Coronary artery (tissue), 2 donors: ENCODE results near the gene ISLR.

Source experiments
- DNase-seq: peaks from one replicate; pipeline ENCODE4 v3.0.0-alpha.2; 2017; ENCODE audit warnings: low spot score
- H3K27ac ChIP-seq, 2 donors: fragments of 200-600 bp; sonication (generic); one replicate each; pipeline ENCODE4 v1.5.1; 2016 to 2019
- H3K4me3 ChIP-seq: fragments of 200-600 bp; sonication (generic); 2 replicates; pipeline ENCODE4 v1.5.1; 2016; ENCODE audit warnings: mild to moderate bottlenecking, moderate library complexity
- TF ChIP-seq, protein P1 (sequence below): fragments of 200-600 bp; sonication (generic); IDR thresholded peaks from one replicate; pipeline ENCODE4 v1.5.1; 2019; ENCODE audit warnings: antibody characterized with exemption

The ISLR gene, protein sequence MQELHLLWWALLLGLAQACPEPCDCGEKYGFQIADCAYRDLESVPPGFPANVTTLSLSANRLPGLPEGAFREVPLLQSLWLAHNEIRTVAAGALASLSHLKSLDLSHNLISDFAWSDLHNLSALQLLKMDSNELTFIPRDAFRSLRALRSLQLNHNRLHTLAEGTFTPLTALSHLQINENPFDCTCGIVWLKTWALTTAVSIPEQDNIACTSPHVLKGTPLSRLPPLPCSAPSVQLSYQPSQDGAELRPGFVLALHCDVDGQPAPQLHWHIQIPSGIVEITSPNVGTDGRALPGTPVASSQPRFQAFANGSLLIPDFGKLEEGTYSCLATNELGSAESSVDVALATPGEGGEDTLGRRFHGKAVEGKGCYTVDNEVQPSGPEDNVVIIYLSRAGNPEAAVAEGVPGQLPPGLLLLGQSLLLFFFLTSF

DNA sequence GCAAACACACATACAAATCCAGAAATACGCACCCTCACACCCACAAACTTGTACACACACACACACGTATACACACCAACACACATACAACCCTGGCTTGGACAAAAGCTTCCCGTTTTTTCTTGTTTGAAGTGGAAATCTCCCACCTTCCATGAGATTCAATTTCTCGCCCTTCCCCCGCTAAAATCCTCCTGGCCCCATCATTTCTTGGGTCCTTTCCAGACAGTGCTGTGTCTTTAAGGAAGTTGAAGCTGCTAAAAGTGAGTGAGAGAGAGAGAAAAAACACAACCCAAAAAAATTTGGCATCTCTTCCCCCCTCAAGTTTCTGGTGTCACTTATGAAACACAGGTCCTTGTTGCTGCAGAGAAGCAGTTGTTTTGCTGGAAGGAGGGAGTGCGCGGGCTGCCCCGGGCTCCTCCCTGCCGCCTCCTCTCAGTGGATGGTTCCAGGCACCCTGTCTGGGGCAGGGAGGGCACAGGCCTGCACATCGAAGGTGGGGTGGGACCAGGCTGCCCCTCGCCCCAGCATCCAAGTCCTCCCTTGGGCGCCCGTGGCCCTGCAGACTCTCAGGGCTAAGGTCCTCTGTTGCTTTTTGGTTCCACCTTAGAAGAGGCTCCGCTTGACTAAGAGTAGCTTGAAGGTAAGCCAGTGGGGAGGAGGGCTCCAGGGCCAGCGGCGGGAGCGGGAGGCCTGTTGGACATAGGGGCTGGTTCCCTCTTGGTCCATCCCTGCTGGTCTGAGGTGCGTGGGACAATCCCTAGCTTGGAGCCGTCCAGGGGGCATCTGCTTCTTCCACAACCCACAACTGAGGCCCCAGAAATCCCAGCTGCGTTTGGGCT is at the start of gene ISLR:
ISLR (plus strand) TSS at position 331 of the 839 bp plus-strand sequence. CDS start 1,149 bp downstream, outside the sequence.
- TF ChIP-seq, protein P1, sequence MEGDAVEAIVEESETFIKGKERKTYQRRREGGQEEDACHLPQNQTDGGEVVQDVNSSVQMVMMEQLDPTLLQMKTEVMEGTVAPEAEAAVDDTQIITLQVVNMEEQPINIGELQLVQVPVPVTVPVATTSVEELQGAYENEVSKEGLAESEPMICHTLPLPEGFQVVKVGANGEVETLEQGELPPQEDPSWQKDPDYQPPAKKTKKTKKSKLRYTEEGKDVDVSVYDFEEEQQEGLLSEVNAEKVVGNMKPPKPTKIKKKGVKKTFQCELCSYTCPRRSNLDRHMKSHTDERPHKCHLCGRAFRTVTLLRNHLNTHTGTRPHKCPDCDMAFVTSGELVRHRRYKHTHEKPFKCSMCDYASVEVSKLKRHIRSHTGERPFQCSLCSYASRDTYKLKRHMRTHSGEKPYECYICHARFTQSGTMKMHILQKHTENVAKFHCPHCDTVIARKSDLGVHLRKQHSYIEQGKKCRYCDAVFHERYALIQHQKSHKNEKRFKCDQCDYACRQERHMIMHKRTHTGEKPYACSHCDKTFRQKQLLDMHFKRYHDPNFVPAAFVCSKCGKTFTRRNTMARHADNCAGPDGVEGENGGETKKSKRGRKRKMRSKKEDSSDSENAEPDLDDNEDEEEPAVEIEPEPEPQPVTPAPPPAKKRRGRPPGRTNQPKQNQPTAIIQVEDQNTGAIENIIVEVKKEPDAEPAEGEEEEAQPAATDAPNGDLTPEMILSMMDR, result no peak
- H3K4me3 ChIP-seq, result peak within 1 kb of the TSS; percentile 66
- DNase-seq, result peak; percentile 79
- H3K27ac ChIP-seq, result peak within 1 kb of the TSS; percentile 83 to 94

DNA sequence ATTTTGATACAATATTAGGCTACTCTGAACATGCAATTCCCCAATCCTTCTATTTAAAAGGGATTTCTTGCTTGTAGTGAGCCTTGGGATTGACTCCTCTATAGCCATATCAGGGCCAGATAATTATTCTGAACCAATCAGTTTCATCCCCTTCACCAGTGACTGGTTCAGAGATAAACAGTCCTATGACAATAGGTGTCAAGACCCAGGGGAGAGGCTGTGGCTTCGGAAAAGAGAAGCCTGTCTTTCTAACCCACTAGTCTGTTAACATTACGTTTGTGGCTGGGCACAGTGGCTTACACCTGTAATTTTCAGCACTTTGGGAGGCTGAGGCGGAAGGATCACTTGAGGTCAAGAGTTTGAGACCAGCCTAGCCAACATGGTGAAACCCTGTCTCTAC is 49.3 kb upstream of the ISLR start:
- Histone ChIP-seq H3K4me3 (no peak overlapping the region), H3K27ac (no peak overlapping the region)
- DNase-seq, result no peak
- TF ChIP-seq, protein P1, result no peak

DNA sequence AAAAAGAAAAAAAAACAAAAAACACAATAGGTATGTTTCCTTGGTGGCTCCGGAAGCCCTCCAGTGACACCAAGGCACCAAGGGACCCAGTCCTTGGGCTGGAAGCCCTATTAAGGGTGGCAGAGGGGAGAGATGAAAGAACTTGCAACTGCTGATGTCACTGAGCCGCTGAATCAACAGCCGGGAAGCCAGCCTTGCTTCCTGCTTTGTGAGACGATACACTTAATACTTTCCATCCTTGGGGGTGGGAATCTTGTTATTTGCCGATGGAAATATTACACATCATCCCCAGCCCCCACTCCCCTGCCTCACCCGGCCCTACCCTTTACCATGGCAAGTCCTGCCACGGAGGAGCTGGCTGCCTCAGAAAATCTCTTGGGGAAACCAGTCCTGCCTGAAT is 48.8 kb upstream of the ISLR start:
- no peak overlapping the region for H3K27ac ChIP-seq
- no peak for DNase-seq
- TF ChIP-seq, protein P1, result no peak
- H3K4me3 ChIP-seq, result no peak overlapping the region

DNA sequence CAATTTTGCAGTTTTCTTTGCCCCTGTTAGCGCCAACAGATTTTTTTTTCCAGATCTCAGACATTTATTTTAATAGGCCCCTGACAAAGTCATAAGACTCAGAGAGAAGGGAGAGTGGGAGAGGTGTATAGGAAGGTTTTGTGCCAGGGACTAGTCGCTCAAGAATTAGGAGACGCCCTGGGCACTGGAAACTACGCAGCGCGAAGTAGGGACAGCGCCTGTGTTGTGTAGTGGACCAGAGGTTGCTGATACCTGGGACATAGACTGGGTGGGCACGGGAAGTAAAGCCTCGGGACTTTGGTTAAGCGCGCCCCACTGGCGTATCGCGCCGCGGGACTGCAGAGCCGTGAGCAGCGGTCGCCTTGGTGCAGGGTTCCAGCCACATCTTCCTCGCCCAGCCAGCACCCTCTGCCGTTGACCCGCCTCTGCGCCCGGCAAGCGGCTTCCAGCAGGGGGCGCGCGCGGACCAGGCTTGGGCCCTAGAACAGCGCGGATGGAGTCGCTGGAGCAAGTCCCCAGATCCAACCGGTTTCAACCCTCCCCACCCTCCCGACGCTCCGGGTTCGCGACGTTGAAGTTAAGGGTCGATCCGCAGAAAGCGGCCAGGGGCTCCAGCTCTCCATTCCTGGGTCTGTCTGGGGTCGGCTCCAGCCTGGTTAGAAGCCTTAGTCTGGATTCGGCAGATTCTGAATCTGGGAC is 46.1 kb upstream of the ISLR start:
- peak overlapping the region; percentile 68 for H3K4me3 ChIP-seq
- H3K27ac ChIP-seq, result no peak overlapping the region
- peak; percentile 93 for DNase-seq
- TF ChIP-seq, protein P1, result peak; percentile 97

DNA sequence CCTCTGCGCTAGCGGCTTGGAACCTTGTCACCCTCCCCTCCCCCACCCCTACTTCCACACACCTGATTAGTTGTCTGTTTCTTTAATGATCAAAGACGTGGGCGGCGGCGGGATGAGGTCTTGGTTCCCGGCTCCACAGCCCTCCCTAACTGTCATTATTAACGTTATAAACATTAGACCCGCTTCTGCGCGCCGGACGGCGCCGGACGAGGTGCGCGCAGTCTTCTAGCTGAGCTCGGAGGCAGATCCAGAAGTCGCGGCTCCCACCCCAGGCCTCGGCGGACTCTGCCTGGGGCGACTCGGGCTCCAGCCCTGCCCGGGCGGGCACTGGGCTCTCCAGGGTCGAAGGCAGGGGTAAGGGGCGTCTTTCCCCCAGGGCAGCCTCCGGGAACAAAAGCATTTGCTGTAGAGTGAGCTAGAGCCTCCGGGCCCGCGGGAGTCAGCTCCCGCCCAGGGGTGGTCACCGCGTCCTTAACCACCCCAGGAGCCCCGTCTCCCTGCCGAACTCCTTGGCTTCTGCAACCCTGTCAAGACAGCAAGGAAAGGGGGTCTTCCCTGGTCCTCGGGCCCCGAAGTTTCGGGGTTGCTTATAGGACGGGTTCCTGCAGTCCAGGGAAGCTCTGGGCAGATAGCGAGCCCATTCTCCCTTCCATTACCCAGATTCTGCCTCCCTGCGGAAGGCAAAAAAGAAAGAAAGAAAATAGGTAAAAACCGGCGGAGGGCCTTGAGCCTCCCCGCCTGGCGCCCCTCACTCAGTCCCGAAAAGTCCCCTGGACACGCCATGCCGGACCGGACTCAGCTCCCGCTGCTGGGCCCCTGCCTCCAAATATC is 45.3 kb upstream of the ISLR start:
- Histone ChIP-seq H3K4me3 (peak overlapping the region; percentile 68), H3K27ac (no peak overlapping the region)
- TF ChIP-seq, protein P1, result no peak
- no peak for DNase-seq
